ENCODE measurements around the gene TRIP13.
A peak's percentile ranks its signal among the peaks of the same experiment; 100 is the strongest.
"Not testable (repeated sequence)": the region's sequence is repeated elsewhere in the genome, so short reads cannot be mapped to it uniquely, and the experiment has no call there.

TRIP13 gene

DNA sequence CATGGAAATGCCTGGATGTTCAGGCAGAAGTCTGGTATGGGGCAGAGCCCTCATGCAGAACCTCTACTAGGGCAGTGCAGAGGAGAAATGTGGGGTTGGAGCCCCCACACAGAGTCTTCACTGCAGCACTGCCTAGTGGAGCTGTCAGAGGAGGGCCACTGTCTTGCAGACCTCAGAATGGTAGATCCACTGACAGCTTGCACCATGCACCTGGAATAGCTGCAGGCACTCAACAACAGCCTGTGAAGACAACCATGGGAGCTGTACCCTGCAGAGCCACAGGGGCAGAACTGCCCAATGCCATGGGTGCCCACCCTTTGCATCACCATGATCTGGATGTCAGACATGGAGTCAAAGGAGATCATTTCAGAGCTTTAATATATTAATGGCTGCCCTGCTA lies 36.9 kb downstream of the TRIP13 start:
- no peaks in the 10 kb centered on the region for H3K36me3 ChIP-seq (ENCODE audit: control insufficient read depth in 2 of 2, insufficient read depth in 2 of 2, low read length in 2 of 2)
- H3K27me3 ChIP-seq (ENCODE audit: control insufficient read depth in 2 of 2, insufficient read depth in 2 of 2, low read length in 2 of 2): peaks cover 6 to 8% of the 10 kb centered on the region in 2 donors
- no peak overlapping the region for H3K27ac ChIP-seq (ENCODE audit: low read depth in 2 of 2, low read length in 2 of 2)
- H3K9me3 ChIP-seq (ENCODE audit: control insufficient read depth in 2 of 2, low read length in 2 of 2): no peaks in the 10 kb centered on the region
- peaks cover 2 to 11% of the 10 kb centered on the region in 2 donors for H3K4me1 ChIP-seq (ENCODE audit: control insufficient read depth in 2 of 2, insufficient read depth in 2 of 2, low read length in 2 of 2)
- H3K4me3 ChIP-seq (ENCODE audit: low read length in 2 of 2): no peak overlapping the region
- H3K9ac ChIP-seq (ENCODE audit: low read depth in 1 of 2, low read length in 2 of 2): no peak overlapping the region

GRCh38 chr5:930866-931265 lies 38.2 kb downstream of the TRIP13 start:
- H3K4me3 ChIP-seq (ENCODE audit: low read length in 2 of 2): no peak overlapping the region
- H3K4me1 ChIP-seq (ENCODE audit: control insufficient read depth in 2 of 2, insufficient read depth in 2 of 2, low read length in 2 of 2): peaks cover 2 to 11% of the 10 kb centered on the region in 2 donors
- H3K36me3 ChIP-seq (ENCODE audit: control insufficient read depth in 2 of 2, insufficient read depth in 2 of 2, low read length in 2 of 2): no peaks in the 10 kb centered on the region
- H3K9ac ChIP-seq (ENCODE audit: low read depth in 1 of 2, low read length in 2 of 2): no peak overlapping the region
- peaks cover 3 to 8% of the 10 kb centered on the region in 2 donors for H3K27me3 ChIP-seq (ENCODE audit: control insufficient read depth in 2 of 2, insufficient read depth in 2 of 2, low read length in 2 of 2)
- no peaks in the 10 kb centered on the region for H3K9me3 ChIP-seq (ENCODE audit: control insufficient read depth in 2 of 2, low read length in 2 of 2)
- no peak overlapping the region for H3K27ac ChIP-seq (ENCODE audit: low read depth in 2 of 2, low read length in 2 of 2)

DNA sequence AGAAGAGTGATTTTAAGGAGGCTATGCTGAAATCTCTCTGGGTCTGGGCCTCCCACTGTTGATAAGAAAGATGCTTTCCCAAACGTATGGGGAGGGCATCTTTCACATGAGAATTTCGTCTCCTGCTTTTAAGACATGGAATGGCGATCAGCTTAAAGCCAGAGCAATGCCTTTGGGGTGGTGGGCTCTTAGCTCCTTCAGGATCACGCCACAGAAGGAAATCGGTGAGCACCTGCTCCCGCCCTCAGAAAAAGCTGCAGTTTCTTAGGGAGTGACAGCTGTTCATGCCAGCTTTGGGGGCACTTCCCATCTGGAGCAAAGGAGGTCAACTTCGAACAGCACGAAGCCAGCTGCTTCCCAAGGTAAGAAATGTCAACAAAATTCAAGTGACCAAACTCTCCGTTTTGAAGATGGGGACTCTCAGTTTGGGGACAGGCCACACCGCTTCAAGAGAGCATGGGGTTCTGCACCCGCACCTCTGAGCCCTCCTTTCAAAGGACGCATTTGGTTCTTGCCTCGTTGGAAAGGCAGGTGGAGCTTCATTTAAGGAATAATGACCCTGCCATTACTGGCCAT lies 39.0 kb downstream of the TRIP13 start:
- Histone ChIP-seq H3K9ac (ENCODE audit: low read depth in 1 of 2, low read length in 2 of 2) (no peak overlapping the region), H3K4me3 (ENCODE audit: low read length in 2 of 2) (no peak overlapping the region), H3K36me3 (ENCODE audit: control insufficient read depth in 2 of 2, insufficient read depth in 2 of 2, low read length in 2 of 2) (no peaks in the 10 kb centered on the region), H3K27ac (ENCODE audit: low read depth in 2 of 2, low read length in 2 of 2) (no peak overlapping the region), H3K4me1 (ENCODE audit: control insufficient read depth in 2 of 2, insufficient read depth in 2 of 2, low read length in 2 of 2) (peaks cover under 1 to 9% of the 10 kb centered on the region in 2 donors), H3K27me3 (ENCODE audit: control insufficient read depth in 2 of 2, insufficient read depth in 2 of 2, low read length in 2 of 2) (peaks cover 0 to 3% of the 10 kb centered on the region in 2 donors), H3K9me3 (ENCODE audit: control insufficient read depth in 2 of 2, low read length in 2 of 2) (no peaks in the 10 kb centered on the region)

- H3K27me3 ChIP-seq (ENCODE audit: control insufficient read depth in 2 of 2, insufficient read depth in 2 of 2, low read length in 2 of 2): peaks cover 0 to 2% of the 10 kb centered on the region in 2 donors
- no peak overlapping the region for H3K4me3 ChIP-seq (ENCODE audit: low read length in 2 of 2)
- no peaks in the 10 kb centered on the region for H3K36me3 ChIP-seq (ENCODE audit: control insufficient read depth in 2 of 2, insufficient read depth in 2 of 2, low read length in 2 of 2)
- peak overlapping the region in 1 of 2 donors; percentile 18 for H3K27ac ChIP-seq (ENCODE audit: low read depth in 2 of 2, low read length in 2 of 2)
- H3K4me1 ChIP-seq (ENCODE audit: control insufficient read depth in 2 of 2, insufficient read depth in 2 of 2, low read length in 2 of 2): peaks cover 0 to 6% of the 10 kb centered on the region in 2 donors
- H3K9me3 ChIP-seq (ENCODE audit: control insufficient read depth in 2 of 2, low read length in 2 of 2): no peaks in the 10 kb centered on the region
- H3K9ac ChIP-seq (ENCODE audit: low read depth in 1 of 2, low read length in 2 of 2): no peak overlapping the region
Observed at GRCh38 chr5:932151-932627, 39.5 kb downstream of the TRIP13 start.

DNA sequence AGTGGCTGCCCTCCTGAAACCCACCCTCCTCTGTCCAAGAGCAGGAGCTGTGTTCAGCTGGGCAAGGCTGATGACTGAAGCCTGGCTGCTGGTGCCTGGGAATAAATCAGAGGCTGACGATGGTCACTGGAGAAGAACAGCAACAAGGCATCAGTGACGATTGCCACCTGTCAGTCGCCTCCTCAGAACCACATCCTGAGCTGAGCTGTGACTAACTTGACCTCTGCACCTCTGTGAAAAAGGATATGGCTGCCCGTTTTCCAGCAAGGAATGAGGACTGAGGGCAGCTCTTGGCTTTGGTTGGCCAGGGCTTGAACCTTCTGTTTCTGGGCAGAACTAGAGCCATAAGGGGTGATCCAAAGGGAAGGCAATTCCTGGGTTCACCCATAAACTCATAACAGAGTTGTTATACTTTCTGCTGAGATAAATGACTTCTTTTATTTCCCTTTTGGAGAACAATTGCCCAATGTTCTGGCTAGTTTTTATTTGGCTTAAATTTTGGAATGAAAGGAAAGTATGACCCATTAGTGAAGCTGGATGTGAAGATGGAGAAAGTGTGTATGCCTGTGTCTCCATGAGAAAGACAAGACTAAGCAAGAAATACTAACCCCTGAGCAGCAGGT lies 40.1 kb downstream of the TRIP13 start:
- H3K4me1 ChIP-seq (ENCODE audit: control insufficient read depth in 2 of 2, insufficient read depth in 2 of 2, low read length in 2 of 2): peaks cover 0 to 6% of the 10 kb centered on the region in 2 donors
- peak overlapping the region in 1 of 2 donors; percentile 18 for H3K27ac ChIP-seq (ENCODE audit: low read depth in 2 of 2, low read length in 2 of 2)
- no peaks in the 10 kb centered on the region for H3K27me3 ChIP-seq (ENCODE audit: control insufficient read depth in 2 of 2, insufficient read depth in 2 of 2, low read length in 2 of 2)
- H3K9ac ChIP-seq (ENCODE audit: low read depth in 1 of 2, low read length in 2 of 2): no peak overlapping the region
- H3K36me3 ChIP-seq (ENCODE audit: control insufficient read depth in 2 of 2, insufficient read depth in 2 of 2, low read length in 2 of 2): no peaks in the 10 kb centered on the region
- no peak overlapping the region for H3K4me3 ChIP-seq (ENCODE audit: low read length in 2 of 2)
- H3K9me3 ChIP-seq (ENCODE audit: control insufficient read depth in 2 of 2, low read length in 2 of 2): no peaks in the 10 kb centered on the region

DNA sequence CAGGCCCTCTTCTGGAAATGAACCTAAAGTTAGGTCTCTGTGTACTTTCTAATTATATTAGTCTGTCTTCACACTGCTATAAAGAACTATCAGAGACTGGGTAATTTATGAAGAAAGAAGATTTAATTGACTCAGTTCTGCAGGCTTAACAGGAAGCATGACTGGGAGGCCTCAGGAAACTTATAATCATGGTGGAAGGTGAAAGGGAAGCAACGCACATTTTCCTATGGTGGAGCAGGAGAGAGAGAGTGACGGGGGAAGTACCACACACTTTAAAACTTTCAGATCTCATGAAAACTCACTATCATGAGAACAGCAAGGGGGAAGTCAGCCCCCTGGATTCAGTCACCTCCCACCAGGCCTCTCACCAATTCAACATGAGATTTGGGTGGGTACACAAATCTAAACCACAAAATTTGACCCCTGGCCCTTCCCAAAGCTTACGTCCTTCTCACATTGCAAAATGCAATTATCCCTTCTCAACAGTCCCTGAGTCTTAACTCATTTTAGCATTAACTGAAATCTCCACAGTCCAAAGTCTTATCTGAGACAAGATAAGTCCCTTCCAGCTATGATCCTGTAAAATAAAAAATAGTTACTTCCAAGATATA lies 40.7 kb downstream of the TRIP13 start:
- H3K4me3 ChIP-seq (ENCODE audit: low read length in 2 of 2): no peak overlapping the region
- H3K9me3 ChIP-seq (ENCODE audit: control insufficient read depth in 2 of 2, low read length in 2 of 2): no peaks in the 10 kb centered on the region
- H3K36me3 ChIP-seq (ENCODE audit: control insufficient read depth in 2 of 2, insufficient read depth in 2 of 2, low read length in 2 of 2): no peaks in the 10 kb centered on the region
- no peak overlapping the region for H3K9ac ChIP-seq (ENCODE audit: low read depth in 1 of 2, low read length in 2 of 2)
- H3K4me1 ChIP-seq (ENCODE audit: control insufficient read depth in 2 of 2, insufficient read depth in 2 of 2, low read length in 2 of 2): peaks cover 0 to 6% of the 10 kb centered on the region in 2 donors
- no peak overlapping the region for H3K27ac ChIP-seq (ENCODE audit: low read depth in 2 of 2, low read length in 2 of 2)
- H3K27me3 ChIP-seq (ENCODE audit: control insufficient read depth in 2 of 2, insufficient read depth in 2 of 2, low read length in 2 of 2): no peaks in the 10 kb centered on the region

GRCh38 chr5:933951-934350 lies 41.3 kb downstream of the TRIP13 start:
- not testable (repeated sequence) for H3K9ac ChIP-seq (ENCODE audit: low read depth in 1 of 2, low read length in 2 of 2); H3K9me3 ChIP-seq (ENCODE audit: control insufficient read depth in 2 of 2, low read length in 2 of 2); H3K27ac ChIP-seq (ENCODE audit: low read depth in 2 of 2, low read length in 2 of 2); H3K4me1 ChIP-seq (ENCODE audit: control insufficient read depth in 2 of 2, insufficient read depth in 2 of 2, low read length in 2 of 2); H3K36me3 ChIP-seq (ENCODE audit: control insufficient read depth in 2 of 2, insufficient read depth in 2 of 2, low read length in 2 of 2); H3K4me3 ChIP-seq (ENCODE audit: low read length in 2 of 2); H3K27me3 ChIP-seq (ENCODE audit: control insufficient read depth in 2 of 2, insufficient read depth in 2 of 2, low read length in 2 of 2)

GRCh38 chr5:934381-934967 lies 41.8 kb downstream of the TRIP13 start:
- not testable (repeated sequence) for H3K27ac ChIP-seq (ENCODE audit: low read depth in 2 of 2, low read length in 2 of 2); H3K4me1 ChIP-seq (ENCODE audit: control insufficient read depth in 2 of 2, insufficient read depth in 2 of 2, low read length in 2 of 2); H3K36me3 ChIP-seq (ENCODE audit: control insufficient read depth in 2 of 2, insufficient read depth in 2 of 2, low read length in 2 of 2); H3K4me3 ChIP-seq (ENCODE audit: low read length in 2 of 2); H3K9ac ChIP-seq (ENCODE audit: low read depth in 1 of 2, low read length in 2 of 2); H3K27me3 ChIP-seq (ENCODE audit: control insufficient read depth in 2 of 2, insufficient read depth in 2 of 2, low read length in 2 of 2); H3K9me3 ChIP-seq (ENCODE audit: control insufficient read depth in 2 of 2, low read length in 2 of 2)

GRCh38 chr5:935510-936084 lies 42.9 kb downstream of the TRIP13 start:
- H3K27me3 ChIP-seq (ENCODE audit: control insufficient read depth in 2 of 2, insufficient read depth in 2 of 2, low read length in 2 of 2): peaks cover 0 to 3% of the 10 kb centered on the region in 2 donors
- no peaks in the 10 kb centered on the region for H3K9me3 ChIP-seq (ENCODE audit: control insufficient read depth in 2 of 2, low read length in 2 of 2)
- H3K27ac ChIP-seq (ENCODE audit: low read depth in 2 of 2, low read length in 2 of 2): no peak overlapping the region
- peaks cover 0 to 5% of the 10 kb centered on the region in 2 donors for H3K4me1 ChIP-seq (ENCODE audit: control insufficient read depth in 2 of 2, insufficient read depth in 2 of 2, low read length in 2 of 2)
- H3K9ac ChIP-seq (ENCODE audit: low read depth in 1 of 2, low read length in 2 of 2): no peak overlapping the region
- H3K36me3 ChIP-seq (ENCODE audit: control insufficient read depth in 2 of 2, insufficient read depth in 2 of 2, low read length in 2 of 2): no peaks in the 10 kb centered on the region
- no peak overlapping the region for H3K4me3 ChIP-seq (ENCODE audit: low read length in 2 of 2)

Data from mucosa of rectum (tissue), 2 donors.